Astrocyte of the cerebellum (primary cell): ENCODE results near the gene ZNF202.

Experiments
- DNase-seq: peaks from one replicate; pipeline ENCODE4 v3.0.0-alpha.2; 2011; ENCODE audit warnings: low read depth
- H3K4me3 ChIP-seq: 2 replicates; pipeline ENCODE4 v1.5.1; 2011; ENCODE audit warnings: mild to moderate bottlenecking, low read depth, low read length, moderate library complexity
- in situ Hi-C: cut with HindIII; loops from 2 replicates; pipeline ENCODE4 v1.10.0; 2017; ENCODE audit warnings: low sequenced_read_pairs
- TF ChIP-seq, protein P1 (sequence below): IDR thresholded peaks from 2 replicates; pipeline ENCODE4 v1.5.1; 2012; ENCODE audit warnings: low read length, low read depth, moderate library complexity, mild to moderate bottlenecking; ENCODE audit errors: missing control alignments

Gene ZNF202

DNA sequence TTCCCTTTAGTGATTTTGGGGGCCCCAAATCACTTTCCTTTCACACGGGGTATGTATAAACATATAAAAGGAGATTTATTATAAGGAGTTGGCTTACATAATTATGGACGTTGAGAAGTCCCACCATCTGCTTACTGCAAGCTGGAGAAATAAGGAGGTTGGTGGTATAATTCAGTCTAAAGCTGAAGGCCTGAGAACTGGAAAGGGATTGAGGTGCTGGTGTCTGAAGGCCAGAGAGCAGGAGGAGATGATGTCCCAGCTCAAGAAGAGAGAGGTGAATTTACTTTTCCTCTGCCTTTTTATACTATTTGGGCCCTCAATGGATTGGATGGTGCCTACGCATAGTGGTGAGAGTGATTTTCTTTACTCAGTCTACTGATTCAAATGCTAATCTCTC, 1.3 kb upstream of the ZNF202 start:
- H3K4me3 ChIP-seq: no peak overlapping the region
- TF ChIP-seq, protein P1, sequence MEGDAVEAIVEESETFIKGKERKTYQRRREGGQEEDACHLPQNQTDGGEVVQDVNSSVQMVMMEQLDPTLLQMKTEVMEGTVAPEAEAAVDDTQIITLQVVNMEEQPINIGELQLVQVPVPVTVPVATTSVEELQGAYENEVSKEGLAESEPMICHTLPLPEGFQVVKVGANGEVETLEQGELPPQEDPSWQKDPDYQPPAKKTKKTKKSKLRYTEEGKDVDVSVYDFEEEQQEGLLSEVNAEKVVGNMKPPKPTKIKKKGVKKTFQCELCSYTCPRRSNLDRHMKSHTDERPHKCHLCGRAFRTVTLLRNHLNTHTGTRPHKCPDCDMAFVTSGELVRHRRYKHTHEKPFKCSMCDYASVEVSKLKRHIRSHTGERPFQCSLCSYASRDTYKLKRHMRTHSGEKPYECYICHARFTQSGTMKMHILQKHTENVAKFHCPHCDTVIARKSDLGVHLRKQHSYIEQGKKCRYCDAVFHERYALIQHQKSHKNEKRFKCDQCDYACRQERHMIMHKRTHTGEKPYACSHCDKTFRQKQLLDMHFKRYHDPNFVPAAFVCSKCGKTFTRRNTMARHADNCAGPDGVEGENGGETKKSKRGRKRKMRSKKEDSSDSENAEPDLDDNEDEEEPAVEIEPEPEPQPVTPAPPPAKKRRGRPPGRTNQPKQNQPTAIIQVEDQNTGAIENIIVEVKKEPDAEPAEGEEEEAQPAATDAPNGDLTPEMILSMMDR: no peak
- in situ Hi-C loops: no loop called here
- no peak for DNase-seq

DNA sequence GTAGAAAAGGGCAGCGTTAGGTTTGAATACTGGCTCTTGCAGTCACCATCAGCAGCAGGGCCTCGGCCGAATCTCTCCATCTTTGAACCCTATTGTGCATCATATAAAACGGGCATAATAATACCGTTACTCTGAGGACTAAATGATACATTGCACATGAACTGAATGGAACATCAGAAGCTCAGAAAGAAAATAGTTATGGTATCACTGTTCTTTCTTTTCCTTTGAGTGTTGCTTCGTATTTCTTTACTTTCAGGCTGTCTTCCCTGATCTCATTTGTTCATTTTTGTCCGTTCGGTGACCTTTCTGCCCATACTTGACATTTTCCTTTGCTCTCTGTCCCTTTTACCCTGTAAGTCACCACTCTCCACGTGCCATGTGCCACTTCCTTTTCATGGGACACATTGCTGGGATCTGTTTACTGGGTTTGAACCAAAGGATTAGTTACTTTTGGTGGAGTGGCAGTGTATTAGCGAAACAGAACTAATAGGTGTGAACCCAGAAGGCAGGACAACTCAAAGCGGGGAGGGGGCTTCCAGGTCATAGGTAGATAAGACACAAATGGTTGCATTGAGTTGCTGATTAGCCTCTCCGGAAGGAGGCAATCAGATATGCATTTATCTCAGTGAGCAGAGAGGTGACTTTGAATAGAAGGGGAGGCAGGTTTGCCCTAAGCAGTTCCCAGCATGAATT, 717 bp upstream of the ZNF202 start:
- in situ Hi-C loops: no loop called here
- TF ChIP-seq, protein P1: no peak
- peak overlapping the region; percentile 92 for H3K4me3 ChIP-seq
- DNase-seq: no peak

DNA sequence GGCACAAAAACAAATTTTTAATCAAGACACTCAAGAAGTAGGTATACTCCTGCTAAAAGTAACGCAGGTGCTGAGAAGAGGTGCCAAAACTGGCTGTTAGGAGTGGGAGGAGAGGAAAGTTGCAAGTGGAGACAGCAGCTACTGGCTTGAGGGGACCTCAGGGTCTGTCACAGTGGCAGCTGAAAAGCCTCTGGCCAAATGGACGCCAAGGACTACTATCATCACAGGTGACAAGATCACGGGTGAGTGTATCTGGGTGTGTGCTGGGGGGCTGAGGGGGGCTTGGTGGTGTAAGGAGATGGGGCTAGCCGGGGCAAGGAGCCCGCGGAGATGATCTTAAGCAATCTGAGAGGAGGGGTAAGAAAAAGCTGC, 687 bp downstream of the ZNF202 start:
- DNase-seq: no peak
- H3K4me3 ChIP-seq: peak overlapping the region; percentile 92
- in situ Hi-C loops: no loop called here
- TF ChIP-seq, protein P1: no peak

DNA sequence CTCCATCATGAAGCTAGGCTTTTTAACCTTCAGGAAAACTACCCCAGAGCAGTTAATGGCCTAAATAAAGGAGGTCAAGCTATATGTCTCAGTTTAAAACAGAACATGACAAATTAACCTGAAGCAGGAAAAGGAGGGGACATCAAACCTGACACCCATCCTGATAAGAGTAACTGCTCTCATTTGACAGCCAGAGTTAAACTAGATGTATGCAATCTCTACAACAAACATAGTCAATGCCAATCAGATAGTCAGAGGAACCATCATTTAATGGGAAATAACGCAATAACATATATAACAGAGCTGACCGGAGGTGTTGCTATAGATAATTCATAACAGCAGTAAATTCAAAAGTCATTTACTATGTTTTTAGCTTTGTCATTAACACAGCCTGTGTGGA, 3.1 kb downstream of the ZNF202 start:
- TF ChIP-seq, protein P1: no peak
- H3K4me3 ChIP-seq: no peak overlapping the region
- in situ Hi-C loops: no loop called here
- no peak for DNase-seq

DNA sequence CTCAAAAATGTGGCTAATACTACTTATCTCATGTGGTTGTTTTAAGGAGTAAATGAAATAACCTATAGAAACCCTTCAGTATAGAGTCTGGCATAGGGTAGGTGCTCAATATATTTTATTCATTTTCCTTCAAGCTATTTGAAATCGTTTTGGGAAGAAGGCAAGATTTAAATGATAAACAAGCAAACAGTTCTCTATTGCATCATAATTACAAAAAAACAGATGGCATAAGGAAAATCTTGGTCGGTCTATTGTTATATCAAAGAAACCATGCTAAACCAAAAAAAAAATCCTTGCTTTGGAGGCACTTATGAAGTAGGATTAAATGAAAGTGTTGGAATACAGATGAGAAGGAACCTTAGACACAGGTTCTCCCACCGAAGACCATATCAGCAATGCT, 4.7 kb downstream of the ZNF202 start:
- DNase-seq: no peak
- no peak overlapping the region for H3K4me3 ChIP-seq
- in situ Hi-C loops: no loop called here
- TF ChIP-seq, protein P1: no peak

DNA sequence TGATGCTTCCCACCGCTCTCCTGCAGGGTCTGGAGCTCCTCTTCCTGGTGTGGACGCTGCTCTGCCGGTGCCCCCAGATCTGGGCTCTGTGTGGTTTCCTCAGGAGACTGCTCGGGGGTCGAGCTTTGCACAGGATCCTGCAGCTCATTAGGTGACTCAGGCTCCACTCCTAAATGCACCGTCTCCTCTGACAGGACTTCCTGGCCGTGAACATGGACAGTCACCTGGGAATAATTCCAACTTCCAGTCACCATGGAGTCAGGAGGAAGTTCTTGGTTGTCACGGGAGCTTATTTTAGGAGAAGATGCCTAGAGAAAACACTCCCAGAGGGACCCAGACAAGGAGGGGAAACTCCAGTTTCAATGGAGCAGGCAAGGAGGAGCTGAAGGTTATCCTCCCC, 11.9 kb downstream of the ZNF202 start:
- TF ChIP-seq, protein P1: no peak
- in situ Hi-C loops: no loop called here

More for the DNA sequence above, 11.9 kb downstream of the ZNF202 start:
- H3K4me3 ChIP-seq: no peak overlapping the region
- DNase-seq: no peak
